Measurements from ENCODE around the gene CAPRIN1.

- no peak for TF ChIP-seq CTCF (IDR thresholded peaks at IDR 0.05; ENCODE audit: low read depth, low read length)
- no peak for TF ChIP-seq EZH2phosphoT487 (IDR thresholded peaks at IDR 0.05; ENCODE audit: low read depth)
Observed at GRCh38 chr11:34021977-34022735, 29.4 kb upstream of the CAPRIN1 start.

Data from OCI-LY3 (cell line).